Endothelial cell of umbilical vein (primary cell): Measurements from ENCODE around the gene PFKL. TPM values are rescaled to one million over a fixed set of nuclear protein-coding genes. Genes with fewer than 3 reads are reported as not detected.

Experiments used
- BruUV-seq: library from RNA; stranded (reverse); fragments of 400-500 nt; replicated peaks from 2 replicates; lab custom pipeline; 2021; lab: Mats Ljungman, UMichigan
- CTCF ChIA-PET: fragments of 300-600, 350-600 bp; sonication (Branson Sonifier 250); formaldehyde crosslinking; loops from one replicate; lab custom pipeline; 2021; ENCODE audit warnings: antibody characterized with exemption, inconsistent platforms; lab: Charles Lee
- POLR2A ChIA-PET: fragments of 300-600, 350-600 bp; sonication (Branson Sonifier 250); formaldehyde crosslinking; loops from one replicate; lab custom pipeline; 2021; ENCODE audit warnings: antibody characterized with exemption, inconsistent platforms; lab: Charles Lee
- DNase-seq: peaks from one replicate; pipeline ENCODE4 v3.0.0-alpha.2; 2011; ENCODE audit warnings: low read depth, low spot score
- FAIRE-seq: peaks from 2 replicates; lab custom pipeline; 2011; peaks lifted over from hg19 to GRCh38; lab: Jason Lieb, UNC
- H2AFZ ChIP-seq: 2 replicates; pipeline ENCODE4 v1.6.0; 2012; ENCODE audit warnings: low read depth, low read length, control low read depth, inconsistent platforms
- H3K27ac ChIP-seq: 2 replicates; pipeline ENCODE4 v1.5.1; 2011; ENCODE audit warnings: low read depth, mild to moderate bottlenecking, control low read depth, low read length, moderate library complexity; ENCODE audit not compliant: insufficient read depth
- H3K27me3 ChIP-seq, 2 experiments: 2 replicates each; pipeline versions ENCODE4 v1.6.0 to v1.6.1; 2011; ENCODE audit warnings: low read length in 2 of 2, mixed read lengths in 1 of 2; ENCODE audit not compliant: control insufficient read depth in 2 of 2, insufficient read depth in 2 of 2
- H3K36me3 ChIP-seq, 2 experiments: 2 replicates in 1 of 2; 3 replicates in 1 of 2; pipeline ENCODE4 v1.5.1; 2011; ENCODE audit warnings: low read length in 2 of 2, mild to moderate bottlenecking in 1 of 2, moderate library complexity in 1 of 2; ENCODE audit not compliant: control insufficient read depth in 2 of 2, insufficient read depth in 2 of 2; ENCODE audit errors: extremely low read depth in 1 of 2
- H3K4me1 ChIP-seq: 3 replicates; pipeline ENCODE4 v1.5.1; 2011; ENCODE audit warnings: mild to moderate bottlenecking, low read length; ENCODE audit not compliant: control insufficient read depth, insufficient read depth; ENCODE audit errors: extremely low read depth
- H3K4me2 ChIP-seq: 2 replicates; pipeline ENCODE4 v1.6.1; 2011; ENCODE audit warnings: low read length, control low read depth, mixed read lengths; ENCODE audit not compliant: insufficient read depth
- H3K4me3 ChIP-seq, 3 experiments: fragments of 200-600 bp in 1 of 3; sonication (generic), shearing (Covaris generic) in 1 of 3; replicated peaks in 1 of 3; 2 replicates each; pipeline ENCODE4 v1.5.1; 2011 to 2016; ENCODE audit warnings: control low read depth in 3 of 3, low read length in 3 of 3, mild to moderate bottlenecking in 2 of 3, inconsistent platforms in 1 of 3, low read depth in 1 of 3, moderate library complexity in 1 of 3; ENCODE audit not compliant: insufficient read depth in 1 of 3
- H3K79me2 ChIP-seq: 2 replicates; pipeline ENCODE4 v1.6.0; 2012; ENCODE audit warnings: low read length, inconsistent platforms; ENCODE audit not compliant: control insufficient read depth, insufficient read depth
- H3K9ac ChIP-seq: replicated peaks from 2 replicates; pipeline ENCODE3; 2011; ENCODE audit warnings: low read length, control low read depth; ENCODE audit not compliant: insufficient read depth; ENCODE audit errors: extremely low read depth
- H3K9me1 ChIP-seq: replicated peaks from 3 replicates; pipeline ENCODE4 v1.6.0; 2011; ENCODE audit warnings: mild to moderate bottlenecking, low read length; ENCODE audit not compliant: control insufficient read depth, insufficient read depth; ENCODE audit errors: extremely low read depth
- H3K9me3 ChIP-seq: replicated peaks from 2 replicates; pipeline ENCODE4 v1.5.1; 2012; ENCODE audit warnings: low read length, inconsistent platforms; ENCODE audit not compliant: control insufficient read depth, insufficient read depth
- H4K20me1 ChIP-seq: replicated peaks from 2 replicates; pipeline ENCODE3; 2011; ENCODE audit warnings: mild to moderate bottlenecking, low read length; ENCODE audit not compliant: control insufficient read depth, insufficient read depth; ENCODE audit errors: extremely low read depth
- CTCF ChIP-seq, 2 donors: IDR thresholded peaks; 1 replicate in 1 of 2; 2 replicates in 1 of 2; pipeline ENCODE4 v1.5.1; 2011; ENCODE audit warnings: low read length in 2 of 2, mild to moderate bottlenecking in 2 of 2, moderate library complexity in 2 of 2, control low read depth in 1 of 2, inconsistent platforms in 1 of 2, low read depth in 1 of 2; ENCODE audit not compliant: insufficient read depth in 1 of 2; ENCODE audit errors: extremely low read depth in 1 of 2
- EZH2 ChIP-seq: IDR thresholded peaks from 2 replicates; pipeline ENCODE4 v1.6.1; 2012; ENCODE audit warnings: borderline replicate concordance, low read depth, mild to moderate bottlenecking, moderate library complexity, low read length, inconsistent platforms; ENCODE audit not compliant: severe bottlenecking
- FOS ChIP-seq: IDR thresholded peaks from 2 replicates; pipeline ENCODE4 v1.6.1; 2011; ENCODE audit warnings: mild to moderate bottlenecking, low read length, moderate library complexity, borderline replicate concordance; ENCODE audit not compliant: insufficient read depth
- GATA2 ChIP-seq: IDR thresholded peaks from 2 replicates; pipeline ENCODE4 v1.7.0; 2011; ENCODE audit warnings: low read depth, mild to moderate bottlenecking, moderate library complexity, mixed read lengths, low read length; ENCODE audit not compliant: insufficient read length, insufficient read depth
- JUN ChIP-seq: IDR thresholded peaks from 2 replicates; pipeline ENCODE4 v1.6.1; 2011; ENCODE audit warnings: borderline replicate concordance, low read depth; ENCODE audit not compliant: insufficient read length, insufficient read depth
- MAX ChIP-seq: IDR thresholded peaks from 2 replicates; pipeline ENCODE4 v1.6.1; 2011; ENCODE audit not compliant: insufficient read depth, insufficient read length
- MYC ChIP-seq: IDR thresholded peaks from one replicate; pipeline ENCODE4 v1.6.1; 2011; ENCODE audit warnings: mild to moderate bottlenecking, low read depth, low read length
- POLR2A ChIP-seq: IDR thresholded peaks from 2 replicates; pipeline ENCODE4 v1.6.1; 2012; ENCODE audit warnings: low read depth, mild to moderate bottlenecking, control low read depth, low read length
- POLR2AphosphoS5 ChIP-seq: IDR thresholded peaks from 2 replicates; pipeline ENCODE4 v1.6.1; 2012; ENCODE audit warnings: low read depth, mild to moderate bottlenecking, control low read depth, low read length, moderate library complexity; ENCODE audit not compliant: insufficient read depth
- dilution Hi-C: fragments of 300-500 bp; cut with MboI; formaldehyde crosslinking; loops from one replicate; pipeline ENCODE4 v1.15.0; 2019; ENCODE audit warnings: low sequenced_read_pairs; ENCODE audit not compliant: extremely low pct_ligation_motif_present
- intact Hi-C: fragments of 100-400 bp; cut with micrococcal nuclease; formaldehyde crosslinking; loops from one replicate; pipeline ENCODE4 v1.10.0; 2022
- polyA plus RNA-seq, 4 experiments: library from polyadenylated mRNA; depleted of rRNA in 3 of 4; stranded (reverse) in 3 of 4; unstranded in 1 of 4; fragments of >200 nt; gene quantifications; 2 replicates each; pipeline versions ENCODE4 v1.2.1 to v1.2.3, GENCODE V29; 2011 to 2012; ENCODE audit warnings: missing spikeins in 1 of 4
- total RNA-seq: library from RNA; stranded (reverse); gene quantifications from 2 replicates; pipeline ENCODE4 v1.2.3, GENCODE V29; 2021

The PFKL gene
- total and polyA plus RNA-seq, 2 donors (not counting 3 experiments of a cell fraction or from before 2014, with no cell fraction given): 137 to 154 TPM

DNA sequence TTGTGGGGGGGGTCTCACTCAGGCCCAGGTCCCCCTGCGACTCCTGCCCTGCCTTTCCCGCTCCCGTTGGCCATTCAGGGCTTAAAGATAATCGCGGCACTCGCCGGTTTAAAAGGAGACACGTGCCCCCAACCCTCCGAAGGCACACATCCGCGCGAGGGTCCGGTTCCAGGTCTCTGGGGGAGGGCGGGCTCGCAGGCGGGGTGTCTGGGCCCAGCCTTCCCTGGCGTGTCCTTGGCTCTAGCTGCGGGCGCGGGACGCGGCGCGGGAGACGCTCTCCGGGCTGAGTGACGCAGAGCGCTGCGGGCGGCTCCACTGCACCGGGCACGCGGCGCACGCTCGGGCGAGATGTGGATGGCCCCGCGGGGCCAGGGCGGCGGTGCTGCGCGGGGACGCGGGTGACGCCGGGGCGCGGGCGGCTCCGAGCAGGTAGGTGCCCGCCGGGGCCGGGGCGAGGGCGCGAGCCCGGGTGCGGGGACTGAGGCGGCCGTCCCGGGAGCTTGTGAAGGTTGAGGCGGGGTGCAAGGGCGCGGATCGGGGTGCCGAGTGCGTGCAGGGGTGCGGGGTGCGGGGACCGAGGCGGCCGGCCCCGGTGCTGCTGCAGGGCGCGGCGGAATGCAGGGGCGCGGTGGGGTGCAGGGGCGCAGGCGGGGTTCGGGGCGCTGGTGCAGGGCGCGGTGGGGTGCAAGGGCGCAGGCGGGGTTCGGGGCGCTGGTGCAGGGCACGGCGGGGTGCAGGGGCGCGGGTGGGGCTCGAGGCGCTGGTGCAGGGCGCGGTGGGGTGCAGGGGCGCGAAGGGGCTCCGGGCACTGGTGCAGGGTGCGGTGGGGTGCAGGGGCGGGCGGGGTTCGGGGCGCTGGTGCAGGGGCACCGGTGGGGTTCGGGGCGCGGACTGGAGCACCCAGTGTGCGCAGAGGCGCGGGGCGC is 50.3 kb downstream of the PFKL start:
- Histone ChIP-seq H3K4me1 (no peaks in the 10 kb centered on the region), H3K4me2 (no peak overlapping the region), H4K20me1 (no peaks in the 10 kb centered on the region), H3K9me3 (no peaks in the 10 kb centered on the region), H3K79me2 (no peaks in the 10 kb centered on the region), H3K27ac (no peak overlapping the region), H3K9ac (no peak overlapping the region), H3K27me3 (peaks cover 7 to 18% of the 10 kb centered on the region in 2 experiments), H3K4me3 (no peak overlapping the region), H3K36me3 (no peaks in the 10 kb centered on the region), H2AFZ (no peak overlapping the region), H3K9me1 (no peaks in the 10 kb centered on the region)
- DNase-seq (no peak), FAIRE-seq (no peak)
- dilution Hi-C loops (no loop called here), intact Hi-C loops (loop anchor here (10.0 kb wide), 1 partner anchor 105 kb away; the partner anchor contains the start of gene LRRC3)
- TF ChIP-seq MAX (no peak), CTCF (IDR thresholded peaks at IDR 0.05; ENCODE audit: extremely low read depth in 1 of 2, insufficient read depth in 1 of 2, low read depth in 1 of 2, low read length in 2 of 2) (no peak), EZH2 (no peak), MYC (no peak), GATA2 (no peak), POLR2A (no peak), JUN (no peak), FOS (no peak), POLR2AphosphoS5 (no peak)
- no TSS peak for BruUV-seq
- POLR2A ChIA-PET: no interaction called here
- CTCF ChIA-PET: no interaction called here
